HG03139 (cell line): ENCODE results near the gene KLHL2.

Source experiments
- ATAC-seq: cut with Tn5 transposase; IDR thresholded peaks from one replicate; pipeline ENCODE4 v1.9.1; 2021; ENCODE audit not compliant: unreplicated experiment

Gene KLHL2

DNA sequence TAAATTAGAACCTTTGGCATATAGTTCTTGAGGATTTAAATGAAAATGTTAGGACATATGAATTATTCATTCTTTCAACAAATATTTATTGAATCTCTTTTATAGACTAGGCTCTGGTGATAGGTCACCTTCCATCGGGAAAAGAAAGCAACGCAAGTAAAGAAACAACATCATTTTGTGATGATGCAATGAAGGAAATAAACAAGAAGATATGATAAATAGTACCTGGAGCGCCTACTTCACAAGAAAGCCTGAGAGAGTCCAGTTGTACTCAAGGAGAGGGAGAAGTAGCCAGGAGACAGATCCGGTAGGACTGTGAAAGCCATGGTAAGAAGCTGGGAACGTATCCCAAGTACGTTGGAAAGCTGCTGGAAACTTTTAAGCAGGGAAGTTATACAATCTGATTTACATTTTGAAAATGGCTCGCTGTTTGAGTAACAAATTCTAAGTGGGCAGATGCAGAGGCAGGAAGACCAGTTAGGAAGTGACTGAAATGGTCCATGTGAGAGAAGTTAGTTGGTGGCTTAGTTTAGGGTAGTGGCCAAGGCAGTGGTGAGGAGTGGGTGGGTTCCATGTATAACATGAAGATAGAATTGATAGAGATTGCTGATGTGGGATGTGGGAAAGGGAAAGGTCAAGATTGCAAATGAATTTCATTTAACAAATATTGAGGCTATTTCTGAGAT is 153.8 kb downstream of the KLHL2 start:
- ATAC-seq, result no peak

DNA sequence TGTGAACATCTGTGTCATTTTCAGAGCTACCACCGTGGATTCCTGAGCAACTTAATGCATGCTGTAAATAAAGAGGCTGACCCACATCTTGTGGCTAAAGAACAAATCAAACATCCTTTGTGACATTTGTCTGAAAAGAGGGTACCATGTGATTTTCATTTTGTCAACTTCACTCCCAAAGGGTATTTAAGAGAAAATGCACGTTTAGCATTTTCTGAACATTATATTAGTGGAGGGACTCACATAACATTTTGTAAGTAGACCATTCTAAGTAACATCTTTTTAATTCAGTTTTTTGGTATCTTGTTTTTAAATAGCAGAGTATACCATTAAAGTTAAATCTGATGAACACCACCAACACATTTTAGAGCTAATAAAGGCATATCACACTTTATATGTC is 154.4 kb downstream of the KLHL2 start:
- ATAC-seq, result no peak

- no peak for ATAC-seq
These were observed 157.2 kb downstream of the KLHL2 start for GRCh38 chr4:165364452-165365080.

- no peak for ATAC-seq
These were observed 159.7 kb downstream of the KLHL2 start for GRCh38 chr4:165367040-165367439.

GRCh38 chr4:165368114-165368513 is 160.8 kb downstream of the KLHL2 start:
- no peak for ATAC-seq

DNA sequence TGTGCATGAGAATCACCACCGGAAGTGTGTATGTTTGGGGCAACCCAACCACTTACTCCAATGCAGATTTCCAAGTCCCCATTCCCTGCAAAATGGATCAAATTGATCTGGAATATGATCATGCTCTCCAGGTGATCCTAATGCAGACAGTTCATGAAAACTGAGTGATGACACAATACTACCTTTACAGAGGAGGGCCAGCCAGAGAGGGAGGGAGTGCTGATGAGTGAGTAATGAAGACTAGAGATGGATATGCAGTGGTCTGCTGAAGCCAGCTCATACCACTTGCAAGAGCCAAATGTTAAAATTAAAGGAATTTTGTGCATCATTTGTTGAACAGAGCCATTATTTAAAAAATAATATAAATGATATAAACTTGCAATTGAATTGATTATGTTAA is 161.2 kb downstream of the KLHL2 start:
- ATAC-seq, result no peak

DNA sequence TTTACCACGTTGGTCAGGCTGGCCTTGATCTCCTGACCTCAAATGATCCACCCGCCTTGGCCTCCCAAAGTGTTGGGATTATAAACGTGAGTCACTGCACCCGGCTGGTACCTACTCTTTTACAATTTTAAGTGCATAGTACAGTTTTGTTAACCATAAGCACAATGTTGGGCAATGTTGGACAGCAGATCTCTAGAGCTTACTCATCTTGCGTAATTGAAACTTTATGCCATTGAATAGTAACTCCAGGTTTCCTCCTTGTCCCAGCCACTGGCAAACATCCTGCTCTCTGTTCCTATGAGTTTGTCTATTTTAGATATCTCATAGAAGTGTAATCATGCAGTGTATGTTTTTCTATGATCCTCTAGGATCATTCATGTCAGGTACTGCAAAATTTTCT is 162.2 kb downstream of the KLHL2 start:
- no peak for ATAC-seq

DNA sequence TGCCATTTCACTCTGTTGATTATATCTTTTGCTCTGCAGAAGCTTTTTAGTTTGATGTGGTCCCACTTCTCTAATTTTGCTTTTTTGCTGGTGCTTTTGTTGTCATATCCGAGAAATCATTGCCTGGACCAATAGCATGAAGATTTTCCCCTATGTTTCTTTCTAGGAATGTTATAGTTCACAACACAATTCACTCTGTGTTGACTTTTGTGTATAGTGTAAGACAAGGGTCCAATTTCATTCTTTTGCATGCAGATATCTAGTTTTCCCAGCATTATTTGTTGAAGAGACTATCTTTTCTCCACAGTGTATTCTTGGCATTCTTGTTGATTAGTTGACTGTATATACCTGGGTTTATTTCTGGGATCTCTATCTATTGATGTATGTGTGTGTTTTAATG is 163.2 kb downstream of the KLHL2 start:
- no peak for ATAC-seq
